Right lobe of liver (tissue), 6 donors: ENCODE measurements around the gene LDLRAP1. TPM values are rescaled to one million over a fixed set of nuclear protein-coding genes. Genes with fewer than 3 reads are reported as not detected.
A peak's percentile ranks its signal among the peaks of the same experiment; 100 is the strongest.

Experiments used
- ATAC-seq, 4 donors: fragments of 200-7000 bp; cut with Tn5 transposase; one replicate each; pipeline ENCODE4 v1.9.1; 2020; ENCODE audit warnings: mild to moderate bottlenecking in 4 of 4, moderate library complexity in 4 of 4
- DNase-seq, 3 donors: peaks; one replicate each; pipeline ENCODE4 v3.0.0-alpha.2; 2020
- H3K27ac ChIP-seq, 3 donors: fragments of 200-600 bp; one replicate each; pipeline ENCODE4 v1.8.0; 2022
- H3K27me3 ChIP-seq, 2 donors: fragments of 200-600 bp; one replicate each; pipeline ENCODE4 v1.8.0; 2022
- H3K36me3 ChIP-seq, 4 donors: fragments of 200-600 bp; sonication (generic) in 1 of 4; one replicate each; pipeline versions ENCODE4 v1.5.1 to v1.8.0; 2017 to 2022; ENCODE audit warnings: control low read depth in 1 of 4
- H3K4me1 ChIP-seq, 4 donors: fragments of 200-600 bp; sonication (generic) in 1 of 4; one replicate each; pipeline versions ENCODE4 v1.5.1 to v1.8.0; 2017 to 2022; ENCODE audit warnings: control low read depth in 1 of 4
- H3K4me3 ChIP-seq, 3 donors: fragments of 200-600 bp; one replicate each; pipeline ENCODE4 v1.8.0; 2022
- H3K9me3 ChIP-seq, 4 donors: fragments of 200-600 bp; sonication (generic) in 1 of 4; one replicate each; pipeline versions ENCODE4 v1.5.1 to v1.8.0; 2017 to 2022; ENCODE audit warnings: control low read depth in 1 of 4
- POLR2A ChIP-seq: fragments of 450-650 bp; IDR thresholded peaks from one replicate; pipeline ENCODE4 v1.6.1; 2017; ENCODE audit warnings: antibody characterized with exemption, mild to moderate bottlenecking
- WGBS: methylation state at CpG from one replicate; pipeline ENCODE4 v1.1.6; 2018; ENCODE audit warnings: low coverage, low lambda C conversion rate; ENCODE audit not compliant: insufficient coverage; ENCODE audit errors: missing lambda C conversion rate; 5-methylcytosine and 5-hydroxymethylcytosine counted together
- intact Hi-C, 2 donors: fragments of 100-400 bp; cut with DNase I; formaldehyde crosslinking; loops; one replicate each; pipeline versions ENCODE4 v1.11.2 to v1.14.1; 2022
- total RNA-seq, 6 experiments: library from RNA; depleted of rRNA in 2 of 6; stranded (reverse); fragments of >200 nt in 2 of 6; fragmentation: NEBNext Ultra II Directional in 3 of 6; extraction: Animal tissue kit (Norgen Biotek cat#: 25700) in 3 of 6; gene quantifications; one replicate each; pipeline versions ENCODE4 v1.1.0 to v1.2.4, GENCODE V29; 2016 to 2023
- TF ChIP-seq, protein P1 (sequence below), 4 donors: fragments of 200-600 bp in 3 of 4; fragments of 450-650 bp in 1 of 4; IDR thresholded peaks; one replicate each; pipeline versions ENCODE4 v1.5.1 to v1.8.0; 2016 to 2022; ENCODE audit warnings: antibody characterized with exemption in 4 of 4, mild to moderate bottlenecking in 2 of 4
- donor health status: DM: no; HTN: yes; CAD: no.
- donor health status: DM: no; HTN: no; CAD: no.
- donor health status: DM: no; HTN: no; CAD: no.
- donor health status: DM: no; HTN: yes; CAD: no.
- donor health status: DM: no; HTN: yes; CAD: no.

The LDLRAP1 gene
- total RNA-seq, 6 experiments from 2014 or later: 15.3 to 24.3 (median 16.7) TPM

- Histone ChIP-seq H3K27me3 (no peaks in the 10 kb centered on the region), H3K9me3 (no peaks in the 10 kb centered on the region), H3K36me3 (no peaks in the 10 kb centered on the region), H3K4me3 (peak overlapping the region; percentile 47 to 82 (median 80)), H3K4me1 (peaks cover 0 to 20% (median 8%) of the 10 kb centered on the region in 4 donors), H3K27ac (peak overlapping the region in 1 of 3 donors; percentile 54)
- TF ChIP-seq, protein P1, sequence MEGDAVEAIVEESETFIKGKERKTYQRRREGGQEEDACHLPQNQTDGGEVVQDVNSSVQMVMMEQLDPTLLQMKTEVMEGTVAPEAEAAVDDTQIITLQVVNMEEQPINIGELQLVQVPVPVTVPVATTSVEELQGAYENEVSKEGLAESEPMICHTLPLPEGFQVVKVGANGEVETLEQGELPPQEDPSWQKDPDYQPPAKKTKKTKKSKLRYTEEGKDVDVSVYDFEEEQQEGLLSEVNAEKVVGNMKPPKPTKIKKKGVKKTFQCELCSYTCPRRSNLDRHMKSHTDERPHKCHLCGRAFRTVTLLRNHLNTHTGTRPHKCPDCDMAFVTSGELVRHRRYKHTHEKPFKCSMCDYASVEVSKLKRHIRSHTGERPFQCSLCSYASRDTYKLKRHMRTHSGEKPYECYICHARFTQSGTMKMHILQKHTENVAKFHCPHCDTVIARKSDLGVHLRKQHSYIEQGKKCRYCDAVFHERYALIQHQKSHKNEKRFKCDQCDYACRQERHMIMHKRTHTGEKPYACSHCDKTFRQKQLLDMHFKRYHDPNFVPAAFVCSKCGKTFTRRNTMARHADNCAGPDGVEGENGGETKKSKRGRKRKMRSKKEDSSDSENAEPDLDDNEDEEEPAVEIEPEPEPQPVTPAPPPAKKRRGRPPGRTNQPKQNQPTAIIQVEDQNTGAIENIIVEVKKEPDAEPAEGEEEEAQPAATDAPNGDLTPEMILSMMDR (IDR thresholded peaks at IDR 0.05): no peak
- no peak for TF ChIP-seq POLR2A
- ATAC-seq: no peak
- no peak for DNase-seq
- WGBS: 61% methylated on average over 4 of the region's 4 CpGs
- intact Hi-C loops: loop anchor here (10.0 kb wide), 1 partner anchor 176 kb away; no protein-coding TSS in a partner anchor
Measured at GRCh38 chr1:25618433-25618808, 75.0 kb downstream of the LDLRAP1 start.

Other genes with a start within 250 kb of the LDLRAP1 start
- gene TMEM50A, start 205.3 kb upstream of the LDLRAP1 start, total RNA-seq: 10 to 100 TPM; 22.2 to 43.1 (median 36.4) TPM
- gene RHCE, start 122.8 kb upstream of the LDLRAP1 start, total RNA-seq: 1 to 10 TPM in 4 of 6 experiments, under 1 TPM in 2; 0.25 to 2.2 (median 1.4) TPM
- 10 to 100 TPM; 23.2 to 32.9 (median 27.2) TPM for gene MACO1, start 112.7 kb upstream of the LDLRAP1 start, total RNA-seq
- 10 to 100 TPM; 10.7 to 38.8 (median 21.0) TPM for gene MAN1C1, start 73.2 kb downstream of the LDLRAP1 start, total RNA-seq